Endodermal cell (in vitro differentiated cells): Measurements from ENCODE around the gene GRHL1. TPM values are rescaled to one million over a fixed set of nuclear protein-coding genes. Genes with fewer than 3 reads are reported as not detected.
"Not testable (repeated sequence)": the region's sequence is repeated elsewhere in the genome, so short reads cannot be mapped to it uniquely, and the experiment has no call there.

Experiments
- DNase-seq: peaks from one replicate; pipeline ENCODE4 v3.0.0-alpha.2; 2017
- H3K27ac ChIP-seq: 2 replicates; pipeline ENCODE4 v1.5.1; 2013; ENCODE audit warnings: mild to moderate bottlenecking, low read depth, low read length, moderate library complexity
- H3K27me3 ChIP-seq: 2 replicates; pipeline ENCODE4 v1.6.1; 2013; ENCODE audit warnings: mild to moderate bottlenecking, low read length, moderate library complexity; ENCODE audit not compliant: insufficient read depth, control insufficient read depth, poor library complexity, severe bottlenecking
- H3K36me3 ChIP-seq: 2 replicates; pipeline ENCODE4 v1.7.0; 2013; ENCODE audit warnings: mild to moderate bottlenecking, low read length, moderate library complexity; ENCODE audit not compliant: control insufficient read depth, insufficient read depth
- H3K4me1 ChIP-seq: one replicate; pipeline ENCODE4 v1.7.0; 2013; ENCODE audit warnings: low read length; ENCODE audit not compliant: control insufficient read depth, insufficient read depth
- H3K4me3 ChIP-seq: 2 replicates; pipeline ENCODE4 v1.5.1; 2013; ENCODE audit warnings: mild to moderate bottlenecking, low read length, moderate library complexity
- H3K9ac ChIP-seq: 2 replicates; pipeline ENCODE4 v1.6.1; 2013; ENCODE audit warnings: mild to moderate bottlenecking, low read length, moderate library complexity; ENCODE audit not compliant: poor library complexity, severe bottlenecking; ENCODE audit errors: extremely low read depth
- H3K9me3 ChIP-seq: 2 replicates; pipeline ENCODE4 v1.6.1; 2013; ENCODE audit warnings: mild to moderate bottlenecking, low read length, moderate library complexity; ENCODE audit not compliant: control insufficient read depth
- H3K27ac Mint-ChIP-seq: 2 replicates; pipeline ENCODE4 v1.8.0; 2020; ENCODE audit warnings: mixed read lengths
- H3K27me3 Mint-ChIP-seq: 2 replicates; pipeline ENCODE4 v1.8.0; 2021; ENCODE audit warnings: mild to moderate bottlenecking, mixed read lengths; ENCODE audit not compliant: insufficient read depth
- H3K36me3 Mint-ChIP-seq: 2 replicates; pipeline ENCODE4 v1.8.0; 2020; ENCODE audit warnings: low read depth, mixed read lengths
- H3K4me1 Mint-ChIP-seq: 2 replicates; pipeline ENCODE4 v1.8.0; 2020; ENCODE audit warnings: mixed read lengths
- H3K4me3 Mint-ChIP-seq: 2 replicates; pipeline ENCODE4 v1.8.0; 2020; ENCODE audit warnings: mild to moderate bottlenecking, moderate library complexity, mixed read lengths
- H3K9me3 Mint-ChIP-seq: 2 replicates; pipeline ENCODE4 v1.8.0; 2020; ENCODE audit warnings: mild to moderate bottlenecking, mixed read lengths
- WGBS, 2 experiments: methylation state at CpG; one replicate each; pipeline versions ENCODE4 v1.1.5 to v1.1.7; 2013; ENCODE audit warnings: missing lambda C conversion rate in 2 of 2, mixed read lengths in 1 of 2; ENCODE audit not compliant: insufficient coverage in 1 of 2, insufficient read length in 1 of 2; 5-methylcytosine and 5-hydroxymethylcytosine counted together
- total RNA-seq, 2 donors: library from RNA; stranded (reverse); fragmentation: NEBNext Ultra II Directional in 1 of 2; extraction: Animal tissue kit (Norgen Biotek cat#: 25700) in 1 of 2; gene quantifications; 2 replicates in 1 of 2; 3 replicates in 1 of 2; pipeline ENCODE4 v1.2.1, GENCODE V29; 2021
- TF ChIP-seq, protein P1 (sequence below): fragments of 200-600 bp; sonication (generic); conservative IDR thresholded peaks from 2 replicates; pipeline ENCODE4 v1.5.0; 2021; ENCODE audit warnings: antibody characterized with exemption, mild to moderate bottlenecking

Gene GRHL1
- total RNA-seq, 2 donors from 2014 or later = 2.7 to 2.9 TPM

DNA sequence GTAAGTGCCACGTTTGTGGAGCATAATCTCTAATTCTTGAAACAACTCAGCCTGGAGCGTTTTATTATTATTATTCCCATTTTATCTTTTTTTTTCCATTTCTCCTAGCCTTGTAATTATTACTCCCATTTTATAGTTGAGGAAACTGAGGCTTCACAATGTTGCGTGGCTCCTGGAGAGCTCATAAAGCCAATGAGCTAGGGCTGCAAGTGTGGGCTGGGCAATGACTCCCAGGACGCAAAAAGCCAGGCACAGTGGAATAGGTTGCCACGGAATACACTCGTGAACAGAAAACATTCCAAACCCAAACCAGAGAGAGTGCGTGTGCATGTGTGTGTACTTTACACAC lies 78.4 kb downstream of the GRHL1 start:
- TF ChIP-seq, protein P1, sequence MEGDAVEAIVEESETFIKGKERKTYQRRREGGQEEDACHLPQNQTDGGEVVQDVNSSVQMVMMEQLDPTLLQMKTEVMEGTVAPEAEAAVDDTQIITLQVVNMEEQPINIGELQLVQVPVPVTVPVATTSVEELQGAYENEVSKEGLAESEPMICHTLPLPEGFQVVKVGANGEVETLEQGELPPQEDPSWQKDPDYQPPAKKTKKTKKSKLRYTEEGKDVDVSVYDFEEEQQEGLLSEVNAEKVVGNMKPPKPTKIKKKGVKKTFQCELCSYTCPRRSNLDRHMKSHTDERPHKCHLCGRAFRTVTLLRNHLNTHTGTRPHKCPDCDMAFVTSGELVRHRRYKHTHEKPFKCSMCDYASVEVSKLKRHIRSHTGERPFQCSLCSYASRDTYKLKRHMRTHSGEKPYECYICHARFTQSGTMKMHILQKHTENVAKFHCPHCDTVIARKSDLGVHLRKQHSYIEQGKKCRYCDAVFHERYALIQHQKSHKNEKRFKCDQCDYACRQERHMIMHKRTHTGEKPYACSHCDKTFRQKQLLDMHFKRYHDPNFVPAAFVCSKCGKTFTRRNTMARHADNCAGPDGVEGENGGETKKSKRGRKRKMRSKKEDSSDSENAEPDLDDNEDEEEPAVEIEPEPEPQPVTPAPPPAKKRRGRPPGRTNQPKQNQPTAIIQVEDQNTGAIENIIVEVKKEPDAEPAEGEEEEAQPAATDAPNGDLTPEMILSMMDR = no peak
- no peaks in the 10 kb centered on the region for H3K9me3 Mint-ChIP-seq
- H3K4me3 ChIP-seq = no peak overlapping the region
- H3K36me3 ChIP-seq = no peaks in the 10 kb centered on the region
- H3K27me3 ChIP-seq = no peaks in the 10 kb centered on the region
- H3K9ac ChIP-seq = no peak overlapping the region
- H3K9me3 ChIP-seq = no peaks in the 10 kb centered on the region
- no peak for DNase-seq
- peaks cover 9% of the 10 kb centered on the region for H3K4me1 Mint-ChIP-seq
- no peaks in the 10 kb centered on the region for H3K36me3 Mint-ChIP-seq
- no peak overlapping the region for H3K4me3 Mint-ChIP-seq
- H3K27ac ChIP-seq = no peak overlapping the region
- WGBS, 2 experiments = 38 to 91% methylated on average over 1 to 7 of the region's 7 CpGs
- peaks cover 9% of the 10 kb centered on the region for H3K4me1 ChIP-seq
- H3K27ac Mint-ChIP-seq = no peak overlapping the region
- no peaks in the 10 kb centered on the region for H3K27me3 Mint-ChIP-seq

DNA sequence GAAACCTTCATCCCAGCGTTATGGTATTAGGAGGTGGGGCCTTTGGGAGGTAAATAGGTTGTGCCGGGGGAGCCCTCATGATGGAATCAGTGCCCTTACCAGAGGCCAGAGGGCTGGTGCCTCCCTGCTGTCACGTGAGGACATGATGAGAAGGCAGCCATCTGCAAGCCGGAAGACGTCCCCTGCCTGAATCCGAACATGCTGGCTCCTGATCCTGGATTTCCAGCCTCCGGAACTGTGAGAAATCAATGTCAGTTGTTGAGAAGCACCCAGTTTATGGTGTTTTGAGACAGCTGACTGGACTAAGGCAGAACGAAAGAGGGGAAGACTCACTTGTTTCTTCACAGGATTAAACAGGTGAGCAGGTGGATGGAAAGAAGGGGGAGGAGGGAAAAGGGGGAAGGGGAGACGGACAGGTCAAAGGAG lies 78.8 kb downstream of the GRHL1 start:
- Mint-ChIP-seq H3K9me3 (no peaks in the 10 kb centered on the region), H3K27me3 (no peaks in the 10 kb centered on the region), H3K4me3 (no peak overlapping the region), H3K36me3 (no peaks in the 10 kb centered on the region), H3K4me1 (peaks cover 9% of the 10 kb centered on the region), H3K27ac (no peak overlapping the region)
- DNase-seq = peak; percentile 66
- TF ChIP-seq, protein P1 = no peak
- Histone ChIP-seq H3K36me3 (no peaks in the 10 kb centered on the region), H3K4me3 (no peak overlapping the region), H3K4me1 (peaks cover 9% of the 10 kb centered on the region), H3K9ac (no peak overlapping the region), H3K27me3 (no peaks in the 10 kb centered on the region), H3K9me3 (no peaks in the 10 kb centered on the region), H3K27ac (no peak overlapping the region)
- 73 to 77% methylated on average over 7 to 9 of the region's 9 CpGs for WGBS, 2 experiments

DNA sequence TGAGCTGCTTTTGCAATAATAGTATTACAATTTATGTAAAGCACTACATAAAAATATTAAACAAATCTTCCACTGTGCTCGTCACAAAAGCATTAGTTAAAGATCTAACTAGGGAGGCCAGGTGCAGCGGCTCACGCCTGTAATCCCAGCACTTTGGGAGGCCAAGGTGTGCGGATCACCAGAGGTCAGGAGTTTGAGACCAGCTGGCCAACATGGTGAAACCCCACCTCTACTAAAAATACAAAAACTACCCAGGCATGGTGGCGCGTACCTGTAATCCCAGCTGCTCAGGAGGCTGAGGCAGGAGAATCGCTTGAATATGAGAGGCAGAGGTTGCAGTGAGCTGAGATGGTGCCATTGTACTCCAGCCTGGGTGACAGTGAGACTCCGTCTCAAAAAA lies 79.3 kb downstream of the GRHL1 start:
- not testable (repeated sequence) for H3K4me3 ChIP-seq, DNase-seq, H3K9me3 ChIP-seq, H3K4me1 ChIP-seq, H3K9me3 Mint-ChIP-seq, H3K27ac Mint-ChIP-seq, H3K4me3 Mint-ChIP-seq, H3K36me3 Mint-ChIP-seq, H3K36me3 ChIP-seq, H3K27me3 Mint-ChIP-seq, H3K27me3 ChIP-seq, H3K9ac ChIP-seq, H3K4me1 Mint-ChIP-seq, H3K27ac ChIP-seq
- WGBS, 2 experiments = 89 to 95% methylated on average over 6 to 8 of the region's 8 CpGs
